DND-41 (cell line): ENCODE results near the gene SPSB3.
A peak's percentile ranks its signal among the peaks of the same experiment; 100 is the strongest.

Experiments used
- ATAC-seq: fragments of 200-7000 bp; cut with Tn5 transposase; 3 replicates; pipeline ENCODE4 v1.9.1; 2021; ENCODE audit warnings: low read depth; ENCODE audit not compliant: insufficient read depth
- DNase-seq: peaks from one replicate; pipeline ENCODE4 v3.0.0-alpha.2; 2020
- H2AFZ ChIP-seq: 2 replicates; pipeline ENCODE4 v1.6.0; 2012; ENCODE audit warnings: low read depth, low read length
- H3K27ac ChIP-seq: 2 replicates; pipeline ENCODE4 v1.5.1; 2012; ENCODE audit warnings: low read length, inconsistent platforms
- H3K27me3 ChIP-seq: fragments of 200-600 bp; sonication (generic); 2 replicates; pipeline ENCODE4 v1.6.0; 2012; ENCODE audit warnings: low read length, mild to moderate bottlenecking, inconsistent platforms; ENCODE audit not compliant: insufficient read depth, poor library complexity
- H3K36me3 ChIP-seq: 2 replicates; pipeline ENCODE4 v1.5.1; 2012; ENCODE audit warnings: low read length, inconsistent platforms; ENCODE audit not compliant: insufficient read depth
- H3K4me1 ChIP-seq: 2 replicates; pipeline ENCODE4 v1.5.1; 2012; ENCODE audit warnings: mild to moderate bottlenecking, low read length; ENCODE audit not compliant: insufficient read depth
- H3K4me2 ChIP-seq: 2 replicates; pipeline ENCODE4 v1.6.0; 2012; ENCODE audit warnings: mild to moderate bottlenecking, moderate library complexity, low read length, inconsistent platforms; ENCODE audit not compliant: insufficient read depth
- H3K4me3 ChIP-seq, 2 experiments: fragments of 200-600 bp in 1 of 2; shearing (Covaris generic) in 1 of 2; 2 replicates each; pipeline ENCODE4 v1.5.1; 2012 to 2016; ENCODE audit warnings: inconsistent platforms in 2 of 2, low read length in 2 of 2, mild to moderate bottlenecking in 2 of 2, low read depth in 1 of 2, moderate library complexity in 1 of 2
- H3K79me2 ChIP-seq: 2 replicates; pipeline ENCODE4 v1.6.0; 2012; ENCODE audit warnings: low read length, inconsistent platforms; ENCODE audit not compliant: insufficient read depth
- H3K9ac ChIP-seq: 2 replicates; pipeline ENCODE4 v1.6.0; 2012; ENCODE audit warnings: low read depth, mild to moderate bottlenecking, inconsistent platforms, low read length, moderate library complexity
- H3K9me3 ChIP-seq: 2 replicates; pipeline ENCODE4 v1.5.1; 2012; ENCODE audit warnings: low read length, moderate library complexity, mild to moderate bottlenecking, inconsistent platforms; ENCODE audit not compliant: insufficient read depth, severe bottlenecking
- H4K20me1 ChIP-seq: 2 replicates; pipeline ENCODE4 v1.6.0; 2012; ENCODE audit warnings: low read length; ENCODE audit not compliant: insufficient read depth
- CTCF ChIP-seq: IDR thresholded peaks from 2 replicates; pipeline ENCODE4 v1.5.1; 2012; ENCODE audit warnings: borderline replicate concordance, low read length, moderate library complexity, mild to moderate bottlenecking; ENCODE audit not compliant: poor library complexity, severe bottlenecking; ENCODE audit errors: extremely low read depth
- EZH2 ChIP-seq: IDR thresholded peaks from 3 replicates; pipeline ENCODE4 v1.6.1; 2012; ENCODE audit warnings: borderline replicate concordance, low read depth, mild to moderate bottlenecking, moderate library complexity, low read length, inconsistent platforms; ENCODE audit not compliant: severe bottlenecking

The SPSB3 gene

GRCh38 chr16:1780677-1781072 is 1.7 kb downstream of the SPSB3 start:
- H3K4me2 ChIP-seq, result peak overlapping the region; percentile 95
- H3K79me2 ChIP-seq, result peaks cover 66% of the 10 kb centered on the region

DNA sequence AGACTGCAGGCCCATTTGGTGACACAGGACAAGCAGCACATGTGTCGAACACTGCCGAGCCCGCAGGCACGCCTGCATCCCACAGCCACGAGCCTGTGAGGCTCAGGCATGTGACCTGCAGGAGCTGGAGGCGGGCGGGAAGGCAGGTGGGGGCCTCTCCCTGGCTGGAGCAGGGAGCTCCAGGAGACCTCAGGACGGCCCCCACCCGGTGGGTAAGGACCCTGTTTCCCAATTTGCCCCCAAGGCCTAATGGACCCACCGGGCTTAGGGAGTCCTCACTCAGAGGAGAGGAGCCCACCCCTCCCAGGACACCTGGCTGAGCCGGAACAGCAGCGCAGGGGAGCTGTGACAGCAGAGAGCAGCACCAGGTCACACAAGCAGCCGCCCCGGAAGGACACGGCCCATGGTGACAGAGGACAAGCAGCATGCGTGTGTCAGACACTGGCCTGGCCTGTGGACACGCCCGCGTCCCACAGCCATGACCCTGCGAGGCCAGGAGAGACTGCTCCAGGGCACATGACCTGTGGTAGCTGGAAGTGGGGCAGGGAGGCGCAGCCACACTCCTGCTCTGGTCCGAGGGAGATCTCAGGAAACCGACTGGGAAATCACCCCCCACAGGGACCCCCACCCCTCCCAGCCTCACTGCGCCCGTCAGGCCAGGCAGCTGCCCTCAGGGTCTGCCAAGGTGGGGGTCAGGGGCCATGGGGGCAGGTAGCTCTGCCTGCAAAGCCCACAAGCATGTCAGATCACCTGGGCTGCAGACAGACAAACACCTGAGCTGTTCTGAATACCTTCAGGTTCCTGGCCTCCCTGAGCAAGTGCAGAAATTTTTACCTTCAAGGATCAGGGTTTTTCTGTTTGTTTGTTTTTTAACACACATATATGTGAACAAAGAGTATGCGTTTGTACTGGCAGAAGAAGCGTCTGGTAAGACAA is 2.4 kb downstream of the SPSB3 start:
- TF ChIP-seq EZH2 (no peak), CTCF (no peak)
- H3K9me3 ChIP-seq, result no peaks in the 10 kb centered on the region
- H3K4me1 ChIP-seq, result peaks cover 44% of the 10 kb centered on the region
- peak overlapping the region; percentile 17; the same call in 1 of the 2 replicates for H3K9ac ChIP-seq
- no peaks in the 10 kb centered on the region for H3K27me3 ChIP-seq
- H3K4me3 ChIP-seq, result no peak overlapping the region
- no peak overlapping the region for H2AFZ ChIP-seq
- DNase-seq, result no peak
- no peak overlapping the region for H3K27ac ChIP-seq
- H3K79me2 ChIP-seq, result peaks cover 66% of the 10 kb centered on the region
- H3K36me3 ChIP-seq, result peaks cover 68% of the 10 kb centered on the region
- peak overlapping the region; percentile 95 for H3K4me2 ChIP-seq
- peaks cover 74% of the 10 kb centered on the region for H4K20me1 ChIP-seq
- no peak for ATAC-seq

More at GRCh38 chr16:1780677-1781072, 1.7 kb downstream of the SPSB3 start:
- DNase-seq, result no peak
- ATAC-seq, result no peak
- peaks cover 45% of the 10 kb centered on the region for H3K4me1 ChIP-seq
- TF ChIP-seq EZH2 (no peak), CTCF (no peak)
- no peaks in the 10 kb centered on the region for H3K9me3 ChIP-seq
- no peak overlapping the region for H2AFZ ChIP-seq
- H3K27me3 ChIP-seq, result no peaks in the 10 kb centered on the region
- no peak overlapping the region; the same call in 1 of the 2 replicates for H3K27ac ChIP-seq
- H3K9ac ChIP-seq, result peak overlapping the region; percentile 83; the same call in 1 of the 2 replicates
- H4K20me1 ChIP-seq, result peaks cover 74% of the 10 kb centered on the region
- peak overlapping the region in 1 of 2 experiments; percentile 83; a peak in 2 of 4 replicates for H3K4me3 ChIP-seq
- peaks cover 68% of the 10 kb centered on the region for H3K36me3 ChIP-seq

GRCh38 chr16:1779234-1779701 is 3.1 kb downstream of the SPSB3 start:
- ATAC-seq (no peak), DNase-seq (no peak)
- Histone ChIP-seq H3K4me3 (no peak overlapping the region), H3K9me3 (no peaks in the 10 kb centered on the region), H3K27me3 (no peaks in the 10 kb centered on the region), H2AFZ (no peak overlapping the region), H3K27ac (no peak overlapping the region), H3K4me2 (no peak overlapping the region), H3K4me1 (peaks cover 45% of the 10 kb centered on the region), H4K20me1 (peaks cover 75% of the 10 kb centered on the region), H3K36me3 (peaks cover 70% of the 10 kb centered on the region), H3K79me2 (peaks cover 66% of the 10 kb centered on the region), H3K9ac (peak overlapping the region; percentile 17; the same call in 1 of the 2 replicates)
- TF ChIP-seq EZH2, result no peak
- no peak for TF ChIP-seq CTCF
